PC-3 (cell line): ENCODE data around the gene UTP20. TPM values are rescaled to one million over a fixed set of nuclear protein-coding genes. Genes with fewer than 3 reads are reported as not detected.

Source experiments
- ATAC-seq: fragments of 200-7000 bp; cut with Tn5 transposase; 2 replicates; pipeline ENCODE4 v1.9.1; 2020; ENCODE audit warnings: mild to moderate bottlenecking, moderate library complexity
- BruUV-seq: library from RNA; stranded (reverse); fragments of 400-500 nt; replicated peaks from 2 replicates; lab custom pipeline; 2021; lab: Mats Ljungman, UMichigan
- CTCF ChIA-PET: fragments of 300-600 bp; sonication (Branson Sonifier 250); formaldehyde crosslinking; loops from one replicate; lab custom pipeline; 2022; ENCODE audit warnings: antibody characterized with exemption; lab: Charles Lee
- POLR2A ChIA-PET: fragments of 300-600 bp; sonication (Branson Sonifier 250); formaldehyde crosslinking; loops from one replicate; lab custom pipeline; 2022; ENCODE audit warnings: antibody characterized with exemption; ENCODE audit not compliant: unreplicated experiment; lab: Charles Lee
- DNase-seq: peaks from one replicate; pipeline ENCODE4 v3.0.0-alpha.2; 2015
- H2AFZ ChIP-seq: fragments of 300-600 bp; sonication (generic); 2 replicates; pipeline ENCODE4 v1.6.0; 2016; ENCODE audit warnings: antibody characterized with exemption, low read length
- H3F3A ChIP-seq: fragments of 300-600 bp; sonication (generic); one replicate; pipeline ENCODE4 v1.6.0; 2017; ENCODE audit warnings: antibody characterized with exemption, low read length, control low read depth, mild to moderate bottlenecking; ENCODE audit not compliant: unreplicated experiment
- H3K27ac ChIP-seq: fragments of 300-600 bp; sonication (generic); 2 replicates; pipeline ENCODE4 v1.5.1; 2016; ENCODE audit warnings: mild to moderate bottlenecking, low read length
- H3K27me3 ChIP-seq: fragments of 300-600 bp; sonication (generic); 2 replicates; pipeline ENCODE4 v1.6.1; 2016; ENCODE audit warnings: low read length, mixed read lengths
- H3K36me3 ChIP-seq: fragments of 300-600 bp; sonication (generic); 2 replicates; pipeline ENCODE4 v1.6.1; 2016; ENCODE audit warnings: low read depth, mixed run types, low read length, mixed read lengths
- H3K4me1 ChIP-seq: fragments of 300-600 bp; sonication (generic); 2 replicates; pipeline ENCODE4 v1.5.1; 2016; ENCODE audit warnings: low read length; ENCODE audit not compliant: insufficient read depth
- H3K4me2 ChIP-seq: fragments of 300-600 bp; sonication (generic); 2 replicates; pipeline ENCODE4 v1.6.0; 2016; ENCODE audit warnings: low read length
- H3K4me3 ChIP-seq: fragments of 300-600 bp; sonication (generic); 2 replicates; pipeline ENCODE4 v1.5.1; 2016; ENCODE audit warnings: mild to moderate bottlenecking, low read length, mixed read lengths
- H3K79me2 ChIP-seq: fragments of 300-600 bp; sonication (generic); 2 replicates; pipeline ENCODE4 v1.6.1; 2017; ENCODE audit warnings: low read length, mixed read lengths
- H3K9ac ChIP-seq: fragments of 300-600 bp; sonication (generic); 2 replicates; pipeline ENCODE4 v1.6.0; 2016; ENCODE audit warnings: mild to moderate bottlenecking, low read length
- H3K9me2 ChIP-seq: fragments of 300-600 bp; sonication (generic); replicated peaks from 2 replicates; pipeline ENCODE4 v1.6.1; 2016; ENCODE audit warnings: mixed run types, low read length, mixed read lengths
- H3K9me3 ChIP-seq: fragments of 300-600 bp; sonication (generic); 2 replicates; pipeline ENCODE4 v1.6.1; 2016; ENCODE audit warnings: low read length, mixed read lengths
- H4K20me1 ChIP-seq: fragments of 300-600 bp; sonication (generic); 2 replicates; pipeline ENCODE4 v1.6.1; 2016; ENCODE audit warnings: low read length, mixed read lengths
- EZH2 ChIP-seq: fragments of 300-600 bp; sonication (generic); IDR thresholded peaks from one replicate; pipeline ENCODE4 v1.6.1; 2017; ENCODE audit warnings: antibody characterized with exemption, mild to moderate bottlenecking, low read length; ENCODE audit not compliant: unreplicated experiment
- EZH2phosphoT487 ChIP-seq: fragments of 300-600 bp; sonication (generic); IDR thresholded peaks from 2 replicates; pipeline ENCODE4 v1.6.1; 2018; ENCODE audit warnings: mild to moderate bottlenecking, antibody characterized with exemption, low read length, borderline replicate concordance
- intact Hi-C: fragments of 100-400 bp; cut with micrococcal nuclease; formaldehyde crosslinking; loops from 2 replicates; pipeline ENCODE4 v1.9.0; 2023
- total RNA-seq: library from RNA; depleted of rRNA; stranded (reverse); fragments of >200 nt; gene quantifications from 2 replicates; pipeline ENCODE4 v1.2.3, GENCODE V29; 2014
- TF ChIP-seq, protein P1 (sequence below): fragments of 300-600 bp; sonication (generic); conservative IDR thresholded peaks from 2 replicates; pipeline ENCODE4 v1.5.1; 2017; ENCODE audit warnings: antibody characterized with exemption, low read depth, mild to moderate bottlenecking, low read length

Gene UTP20
- total RNA-seq, 1 experiment from 2014 or later, result 31.3 TPM

DNA sequence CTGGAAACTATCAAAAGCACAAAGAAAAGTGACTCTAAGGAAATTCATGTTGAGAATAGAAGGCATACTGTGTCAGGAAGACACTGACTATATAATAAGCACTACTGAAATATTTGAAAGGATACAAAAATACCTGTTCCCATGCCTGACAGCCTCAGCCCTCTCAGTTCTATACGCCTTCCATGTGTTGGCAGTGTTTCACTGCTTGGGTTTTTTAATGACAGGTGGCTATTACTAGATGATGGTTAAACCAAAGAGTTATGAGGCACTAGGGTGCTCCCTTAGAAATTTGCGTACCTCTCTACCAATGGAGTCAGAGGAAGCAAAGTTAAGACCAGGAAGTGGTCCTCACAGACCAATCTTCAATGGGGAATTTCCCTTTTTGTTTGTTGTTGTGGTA lies 44.2 kb upstream of the UTP20 start:
- no peaks in the 10 kb centered on the region for H3K9me2 ChIP-seq
- H3K9ac ChIP-seq, result no peak overlapping the region
- no peaks in the 10 kb centered on the region for H4K20me1 ChIP-seq
- no peak overlapping the region for H3K4me3 ChIP-seq
- no peaks in the 10 kb centered on the region for H3K9me3 ChIP-seq
- CTCF ChIA-PET, result no interaction called here
- BruUV-seq, result no TSS peak
- DNase-seq, result no peak
- intact Hi-C loops, result no loop called here
- no peaks in the 10 kb centered on the region; the same call in 1 of the 2 replicates for H3K27me3 ChIP-seq
- H3K4me2 ChIP-seq, result no peak overlapping the region
- POLR2A ChIA-PET, result no interaction called here
- H3K27ac ChIP-seq, result no peak overlapping the region
- H3K79me2 ChIP-seq, result no peaks in the 10 kb centered on the region
- H2AFZ ChIP-seq, result no peak overlapping the region
- ATAC-seq, result no peak
- no peaks in the 10 kb centered on the region for H3K4me1 ChIP-seq
- H3F3A ChIP-seq, result no peaks in the 10 kb centered on the region
- TF ChIP-seq EZH2phosphoT487, result no peak
- TF ChIP-seq EZH2, result no peak
- TF ChIP-seq, protein P1, sequence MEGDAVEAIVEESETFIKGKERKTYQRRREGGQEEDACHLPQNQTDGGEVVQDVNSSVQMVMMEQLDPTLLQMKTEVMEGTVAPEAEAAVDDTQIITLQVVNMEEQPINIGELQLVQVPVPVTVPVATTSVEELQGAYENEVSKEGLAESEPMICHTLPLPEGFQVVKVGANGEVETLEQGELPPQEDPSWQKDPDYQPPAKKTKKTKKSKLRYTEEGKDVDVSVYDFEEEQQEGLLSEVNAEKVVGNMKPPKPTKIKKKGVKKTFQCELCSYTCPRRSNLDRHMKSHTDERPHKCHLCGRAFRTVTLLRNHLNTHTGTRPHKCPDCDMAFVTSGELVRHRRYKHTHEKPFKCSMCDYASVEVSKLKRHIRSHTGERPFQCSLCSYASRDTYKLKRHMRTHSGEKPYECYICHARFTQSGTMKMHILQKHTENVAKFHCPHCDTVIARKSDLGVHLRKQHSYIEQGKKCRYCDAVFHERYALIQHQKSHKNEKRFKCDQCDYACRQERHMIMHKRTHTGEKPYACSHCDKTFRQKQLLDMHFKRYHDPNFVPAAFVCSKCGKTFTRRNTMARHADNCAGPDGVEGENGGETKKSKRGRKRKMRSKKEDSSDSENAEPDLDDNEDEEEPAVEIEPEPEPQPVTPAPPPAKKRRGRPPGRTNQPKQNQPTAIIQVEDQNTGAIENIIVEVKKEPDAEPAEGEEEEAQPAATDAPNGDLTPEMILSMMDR, result no peak
- H3K36me3 ChIP-seq, result no peaks in the 10 kb centered on the region

GRCh38 chr12:101238306-101238705 lies 41.6 kb upstream of the UTP20 start:
- H4K20me1 ChIP-seq, result no peaks in the 10 kb centered on the region
- no peak overlapping the region for H3K27ac ChIP-seq
- TF ChIP-seq EZH2phosphoT487, result no peak
- TF ChIP-seq EZH2, result no peak
- TF ChIP-seq, protein P1, result no peak
- no peaks in the 10 kb centered on the region; the same call in 1 of the 2 replicates for H3K27me3 ChIP-seq
- no peak overlapping the region for H3K4me3 ChIP-seq
- ChIA-PET POLR2A (no interaction called here), CTCF (no interaction called here)
- H3K4me2 ChIP-seq, result no peak overlapping the region
- ATAC-seq (no peak), DNase-seq (no peak)
- no peaks in the 10 kb centered on the region for H3K4me1 ChIP-seq
- H3K36me3 ChIP-seq, result no peaks in the 10 kb centered on the region
- H2AFZ ChIP-seq, result no peak overlapping the region
- no TSS peak for BruUV-seq
- H3F3A ChIP-seq, result no peaks in the 10 kb centered on the region
- intact Hi-C loops, result no loop called here
- H3K9me3 ChIP-seq, result no peaks in the 10 kb centered on the region
- H3K79me2 ChIP-seq, result no peaks in the 10 kb centered on the region
- H3K9ac ChIP-seq, result no peak overlapping the region
- no peaks in the 10 kb centered on the region for H3K9me2 ChIP-seq

GRCh38 chr12:101238800-101239329 lies 41.0 kb upstream of the UTP20 start:
- Histone ChIP-seq H3K4me3 (no peak overlapping the region), H3K9ac (no peak overlapping the region), H3K9me2 (no peaks in the 10 kb centered on the region), H3K27me3 (no peaks in the 10 kb centered on the region), H3F3A (no peaks in the 10 kb centered on the region), H2AFZ (no peak overlapping the region), H3K27ac (no peak overlapping the region), H3K9me3 (no peaks in the 10 kb centered on the region), H3K4me1 (no peaks in the 10 kb centered on the region), H3K4me2 (no peak overlapping the region), H3K36me3 (no peaks in the 10 kb centered on the region), H3K79me2 (no peaks in the 10 kb centered on the region), H4K20me1 (no peaks in the 10 kb centered on the region)
- CTCF ChIA-PET, result no interaction called here
- ATAC-seq (no peak), DNase-seq (no peak)
- intact Hi-C loops, result no loop called here
- TF ChIP-seq, protein P1, result no peak
- TF ChIP-seq EZH2 (no peak), EZH2phosphoT487 (no peak)
- BruUV-seq, result no TSS peak
- POLR2A ChIA-PET, result no interaction called here
